ENCODE measurements around the gene MRPS2.
A peak's percentile ranks its signal among the peaks of the same experiment; 100 is the strongest.
"Not testable (repeated sequence)": the region's sequence is repeated elsewhere in the genome, so short reads cannot be mapped to it uniquely, and the experiment has no call there.

MRPS2 gene

DNA sequence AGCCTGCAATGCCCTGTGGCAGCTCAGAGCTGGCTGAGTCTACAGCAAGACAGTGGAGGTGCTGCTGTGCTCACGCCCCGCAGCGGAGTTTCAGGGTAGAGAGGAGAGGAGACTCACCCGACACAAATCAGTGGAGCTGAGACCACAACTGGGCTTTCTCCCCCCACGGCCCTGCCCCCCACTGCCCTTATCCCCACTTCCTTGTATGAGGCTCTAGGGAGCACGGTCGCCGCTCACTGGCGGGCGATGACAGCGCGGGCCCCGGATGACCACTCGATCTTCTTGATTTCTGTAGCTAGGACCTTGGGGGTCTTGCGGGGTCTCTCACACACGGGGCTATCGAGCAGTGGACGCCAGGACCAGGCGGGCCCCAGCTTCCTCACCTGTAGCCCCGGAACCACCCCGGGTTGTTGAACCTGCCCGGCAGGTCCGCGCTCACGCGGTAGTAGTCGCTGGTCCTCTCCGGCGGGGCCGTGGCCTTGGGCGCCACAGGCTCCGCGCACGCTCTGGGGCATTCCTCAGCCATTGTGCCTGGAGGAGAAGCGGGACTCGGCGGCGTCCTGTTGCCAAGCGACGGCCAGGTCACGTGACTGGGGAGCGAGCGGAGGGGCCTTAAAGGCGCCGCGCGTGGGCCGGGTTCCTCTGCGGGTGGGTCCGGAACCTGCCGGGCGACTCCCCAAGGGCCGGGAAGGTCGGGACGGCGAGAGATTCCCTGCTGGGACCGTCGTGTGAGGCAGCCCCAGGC lies 984 bp upstream of the MRPS2 start:
- DNase-seq (ENCODE audit: low spot score), result peak; percentile 88

DNA sequence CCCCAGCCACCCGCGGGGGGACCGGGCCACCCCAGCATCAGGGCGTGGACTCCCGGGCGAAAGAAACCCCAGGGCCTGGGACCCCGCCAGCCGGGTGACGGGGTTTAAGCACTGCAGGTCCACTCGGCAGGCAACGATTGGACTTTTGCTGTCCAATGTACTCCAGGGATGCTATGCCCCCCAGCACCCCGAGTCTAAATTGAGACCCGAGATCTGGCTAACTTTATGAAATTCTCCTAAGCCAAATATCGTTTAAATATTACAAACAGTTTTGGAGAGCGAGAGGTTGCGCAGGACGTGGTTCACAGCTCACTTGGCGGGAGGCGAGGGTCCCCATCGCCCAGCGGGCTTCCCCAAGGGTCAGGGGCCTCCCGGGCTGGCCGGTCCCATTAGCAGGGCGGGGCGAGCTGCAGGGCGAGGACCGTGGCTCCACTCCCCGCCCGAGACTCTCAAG lies 384 bp upstream of the MRPS2 start:
- DNase-seq (ENCODE audit: low spot score), result no peak

DNA sequence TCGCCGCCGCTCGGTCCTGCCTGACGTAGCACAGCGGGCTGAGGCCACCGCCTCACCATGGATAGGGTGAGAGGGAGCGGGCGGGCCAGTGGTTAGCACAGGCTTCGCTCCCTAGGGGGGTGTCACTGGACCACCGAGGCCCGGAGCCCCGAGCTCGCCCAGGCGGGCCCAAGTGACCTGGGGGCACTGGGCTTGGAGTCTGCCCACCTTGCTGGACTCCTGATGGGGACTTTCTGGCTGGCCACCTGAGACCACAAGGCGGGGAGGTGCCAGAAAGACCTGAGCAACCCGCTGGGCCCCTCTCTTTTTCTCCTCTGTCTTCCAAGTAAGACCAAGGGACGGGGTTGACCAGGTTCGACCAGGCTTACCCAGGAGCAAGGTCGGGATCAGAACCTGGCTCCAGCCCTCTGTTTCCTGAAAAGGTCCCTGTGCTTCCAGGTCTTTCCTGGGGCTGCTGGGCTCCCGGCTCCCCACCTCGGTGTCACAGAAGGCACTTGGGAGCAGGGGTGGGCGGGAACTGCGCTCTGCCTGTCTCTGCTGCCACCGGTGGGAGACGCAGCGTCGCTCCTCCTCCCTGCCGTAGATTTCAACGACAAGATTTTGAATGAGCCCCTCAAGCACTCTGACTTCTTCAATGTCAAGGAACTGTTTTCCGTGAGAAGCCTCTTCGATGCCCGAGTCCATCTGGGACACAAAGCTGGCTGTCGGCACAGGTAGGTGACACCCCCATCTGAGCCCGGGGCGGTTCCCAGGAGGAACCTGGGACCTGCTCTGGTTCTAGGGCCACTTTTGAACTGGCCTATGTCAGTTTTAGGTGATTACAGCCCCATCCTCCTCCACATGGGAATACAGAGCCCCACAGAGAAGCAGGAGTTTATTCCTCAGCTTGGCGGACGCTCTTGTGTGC lies 1.0 kb downstream of the MRPS2 start:
- no peak for DNase-seq (ENCODE audit: low spot score)

DNA sequence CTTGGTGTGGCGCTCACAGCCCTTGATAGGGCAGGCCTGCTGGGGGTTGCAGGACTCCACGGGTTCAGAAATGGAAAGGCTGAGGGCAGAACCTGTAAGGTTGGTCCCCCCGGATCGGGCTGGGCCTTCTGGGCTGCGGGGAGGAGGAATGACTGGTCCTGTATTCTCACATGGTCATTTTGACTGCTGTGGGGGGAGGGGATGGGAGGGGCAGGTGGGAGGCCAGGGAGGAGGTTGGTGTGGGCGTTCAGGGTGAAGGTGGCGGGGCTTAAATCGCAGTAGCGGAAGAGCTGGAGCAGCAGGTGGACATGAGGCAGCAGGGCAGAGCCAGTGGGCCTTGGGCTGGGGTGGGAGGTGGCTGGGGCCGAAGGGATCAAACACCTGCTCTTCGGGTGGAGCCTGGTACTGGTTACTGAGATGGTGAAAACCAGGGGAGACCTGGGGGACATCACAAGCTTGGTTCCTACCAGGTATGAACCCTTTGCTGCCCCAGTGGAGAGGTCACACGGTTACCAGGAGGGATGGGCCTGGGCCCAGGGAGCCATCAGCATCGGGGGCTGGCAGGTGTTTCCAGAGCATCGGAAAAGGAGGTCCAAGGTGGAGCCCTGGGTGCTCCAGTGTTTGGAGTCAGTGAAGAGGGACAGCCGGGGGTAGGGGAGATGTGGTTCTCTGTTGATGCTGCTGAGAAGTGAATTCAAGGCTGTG lies 1.8 kb downstream of the MRPS2 start:
- DNase-seq (ENCODE audit: low spot score), result no peak

DNA sequence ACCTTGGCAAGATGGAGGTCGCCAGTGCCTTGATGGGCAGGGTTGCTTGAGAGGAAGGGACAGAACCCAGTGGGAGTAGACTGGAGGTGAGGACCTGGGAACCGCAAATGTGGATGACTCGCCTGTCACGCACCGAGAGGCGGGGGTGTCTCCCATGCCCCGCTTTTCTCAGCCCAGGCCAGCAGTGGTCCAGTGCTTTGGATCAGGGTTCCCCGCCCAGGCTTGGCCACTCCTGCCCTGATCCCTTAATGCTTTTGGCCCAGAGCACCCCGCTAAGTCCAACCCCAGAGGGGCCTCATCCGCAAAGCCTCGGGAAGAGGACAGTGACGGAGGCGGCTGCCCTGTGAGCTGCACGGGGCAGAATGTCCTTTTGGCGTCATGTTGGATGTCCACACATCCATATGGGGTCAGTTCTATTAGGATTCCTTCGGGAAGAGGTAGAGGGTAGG lies 2.4 kb downstream of the MRPS2 start:
- DNase-seq (ENCODE audit: low spot score), result no peak

DNA sequence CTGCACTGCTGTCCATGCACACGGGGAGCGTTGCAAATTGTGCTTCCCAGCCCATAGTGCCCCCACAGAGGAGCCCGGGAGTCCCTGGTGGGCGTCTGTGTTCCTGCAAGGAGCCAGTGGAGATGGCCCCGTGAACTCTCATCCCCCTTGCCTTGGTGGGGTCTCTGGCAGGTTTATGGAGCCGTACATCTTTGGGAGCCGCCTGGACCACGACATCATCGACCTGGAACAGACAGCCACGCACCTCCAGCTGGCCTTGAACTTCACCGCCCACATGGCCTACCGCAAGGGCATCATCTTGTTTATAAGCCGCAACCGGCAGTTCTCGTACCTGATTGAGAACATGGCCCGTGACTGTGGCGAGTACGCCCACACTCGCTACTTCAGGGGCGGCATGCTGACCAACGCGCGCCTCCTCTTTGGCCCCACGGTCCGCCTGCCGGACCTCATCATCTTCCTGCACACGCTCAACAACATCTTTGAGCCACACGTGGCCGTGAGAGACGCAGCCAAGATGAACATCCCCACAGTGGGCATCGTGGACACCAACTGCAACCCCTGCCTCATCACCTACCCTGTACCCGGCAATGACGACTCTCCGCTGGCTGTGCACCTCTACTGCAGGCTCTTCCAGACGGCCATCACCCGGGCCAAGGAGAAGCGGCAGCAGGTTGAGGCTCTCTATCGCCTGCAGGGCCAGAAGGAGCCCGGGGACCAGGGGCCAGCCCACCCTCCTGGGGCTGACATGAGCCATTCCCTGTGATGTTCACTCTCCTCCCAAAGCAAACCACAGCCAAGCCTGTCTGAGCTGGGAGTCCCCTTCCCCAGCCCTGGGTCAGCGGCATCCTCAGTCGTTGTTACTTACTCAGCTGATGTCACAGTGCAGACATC lies 3.1 kb downstream of the MRPS2 start:
- DNase-seq (ENCODE audit: low spot score), result no peak

DNA sequence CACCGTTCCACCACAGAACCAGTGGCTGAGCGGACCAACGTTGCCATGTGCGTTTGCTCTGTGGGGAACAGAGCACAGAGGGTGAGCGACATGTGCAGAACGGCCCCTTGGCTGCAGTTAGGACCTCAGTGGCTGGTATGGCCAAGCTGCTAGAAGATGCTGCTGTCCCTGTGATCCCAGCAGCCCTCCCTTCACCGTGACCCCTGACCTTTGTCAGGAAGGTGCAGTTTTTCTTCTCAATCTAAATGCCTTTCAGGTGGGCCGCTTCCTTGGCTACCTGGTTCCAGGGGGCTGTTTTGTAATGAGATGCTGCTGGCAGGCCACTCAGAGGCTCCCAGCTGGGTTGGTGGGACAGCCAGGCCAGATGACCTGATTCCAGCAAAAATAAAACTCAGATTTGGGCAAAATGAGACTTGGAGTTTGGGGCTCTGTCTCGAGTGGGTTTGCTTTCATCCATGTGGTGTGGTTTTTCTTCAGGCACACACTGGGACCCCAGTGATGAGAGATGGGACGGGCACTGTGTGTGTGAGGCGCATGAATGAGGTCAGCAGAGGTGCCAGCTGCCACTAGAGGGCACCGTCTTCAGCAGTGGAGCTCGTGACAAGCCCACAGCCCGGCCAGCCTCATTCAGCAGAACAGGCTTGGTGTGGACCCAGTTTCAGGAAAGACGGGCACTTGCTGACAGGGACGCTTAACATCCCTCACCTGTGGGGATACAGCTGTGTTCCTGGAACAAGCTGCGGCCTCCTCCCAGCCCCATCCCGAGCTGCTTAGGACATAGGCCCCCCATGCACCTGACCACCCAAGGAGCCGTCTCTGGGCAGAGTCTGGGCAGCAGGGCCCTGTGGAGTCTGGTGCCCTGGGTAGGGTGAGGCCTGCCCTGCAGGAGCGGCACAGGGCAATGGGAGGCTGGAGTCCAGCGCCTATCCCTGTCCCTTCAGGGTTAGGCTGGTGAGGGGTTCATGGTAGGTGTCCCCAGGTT lies 4.1 kb downstream of the MRPS2 start:
- DNase-seq (ENCODE audit: low spot score), result peak; percentile 54

DNA sequence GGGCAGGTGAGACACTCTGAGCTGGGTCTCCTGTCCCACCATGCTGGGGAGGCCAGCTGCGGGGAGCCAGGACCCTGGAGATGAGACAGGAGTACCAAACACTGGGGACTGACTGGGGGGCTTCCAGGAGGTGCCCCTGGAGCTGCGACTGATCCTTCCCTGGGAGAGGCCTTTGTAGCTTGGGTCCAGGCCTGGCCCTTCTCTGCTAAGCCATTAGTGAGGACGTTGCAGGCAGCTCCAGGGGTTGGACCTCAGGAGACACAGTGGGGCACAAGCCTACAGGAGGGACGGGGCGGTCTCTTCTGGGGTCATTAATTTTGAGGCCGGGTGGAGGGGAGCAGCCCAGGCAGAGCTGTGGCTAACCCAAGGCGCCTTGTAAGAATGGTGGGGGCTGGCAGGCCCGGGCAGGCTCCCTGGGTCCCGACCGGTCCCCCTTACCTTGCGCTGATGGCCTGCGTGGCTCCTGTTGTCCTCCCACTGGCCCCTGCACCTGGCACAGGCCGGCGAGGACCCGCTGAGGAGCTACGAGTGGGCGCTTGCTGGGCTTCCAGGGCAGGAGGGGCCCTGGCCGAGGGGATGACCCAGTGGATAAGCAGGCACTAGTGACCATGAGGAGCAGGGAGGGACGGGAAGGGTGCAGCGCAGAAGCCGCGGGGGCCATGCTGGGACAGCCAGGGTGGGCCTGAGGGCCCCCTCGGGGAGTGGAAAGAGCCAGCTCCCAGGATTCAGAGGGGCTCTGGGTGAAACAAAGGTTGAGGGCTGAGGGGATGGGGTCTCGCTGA lies 5.1 kb downstream of the MRPS2 start:
- DNase-seq (ENCODE audit: low spot score), result no peak

DNA sequence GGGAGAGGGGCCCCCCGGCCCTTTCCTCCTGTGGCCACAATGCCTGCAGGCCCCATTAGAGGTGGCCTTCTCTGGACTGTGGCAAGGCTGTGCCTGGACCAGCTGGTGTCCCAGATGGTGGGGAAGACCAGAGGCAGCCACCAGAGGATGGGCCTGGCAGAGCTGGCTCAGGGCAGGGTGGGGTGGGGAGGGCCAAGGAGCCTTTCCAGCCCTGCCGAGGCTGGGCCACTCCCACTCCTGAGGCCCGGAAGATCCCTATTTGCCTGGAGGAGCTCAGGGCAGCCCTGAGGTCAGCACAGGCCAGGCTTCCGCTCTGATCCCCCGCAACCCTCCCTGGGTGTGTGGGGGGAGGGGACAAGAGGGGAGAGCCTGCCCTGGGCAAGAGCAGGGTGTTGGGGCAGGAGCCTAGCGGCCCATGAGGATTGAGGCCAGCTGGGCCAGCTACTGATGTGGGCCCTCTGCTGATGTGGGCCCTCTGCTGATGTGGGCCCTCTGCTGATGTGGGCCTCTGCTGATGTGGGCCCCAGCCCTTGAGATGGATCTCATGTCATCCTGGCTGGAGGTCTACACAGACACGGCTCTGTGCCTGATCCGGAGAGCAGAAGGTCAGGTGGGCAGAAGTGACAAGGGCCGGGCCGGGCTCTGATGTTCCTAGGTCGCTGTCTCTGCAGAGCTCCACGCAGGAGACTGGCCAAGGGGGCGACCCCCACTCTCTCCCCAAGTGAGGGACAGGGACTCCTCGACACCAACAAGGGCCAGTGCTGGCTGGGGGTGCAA lies 6.0 kb downstream of the MRPS2 start:
- DNase-seq (ENCODE audit: low spot score), result peak; percentile 28

DNA sequence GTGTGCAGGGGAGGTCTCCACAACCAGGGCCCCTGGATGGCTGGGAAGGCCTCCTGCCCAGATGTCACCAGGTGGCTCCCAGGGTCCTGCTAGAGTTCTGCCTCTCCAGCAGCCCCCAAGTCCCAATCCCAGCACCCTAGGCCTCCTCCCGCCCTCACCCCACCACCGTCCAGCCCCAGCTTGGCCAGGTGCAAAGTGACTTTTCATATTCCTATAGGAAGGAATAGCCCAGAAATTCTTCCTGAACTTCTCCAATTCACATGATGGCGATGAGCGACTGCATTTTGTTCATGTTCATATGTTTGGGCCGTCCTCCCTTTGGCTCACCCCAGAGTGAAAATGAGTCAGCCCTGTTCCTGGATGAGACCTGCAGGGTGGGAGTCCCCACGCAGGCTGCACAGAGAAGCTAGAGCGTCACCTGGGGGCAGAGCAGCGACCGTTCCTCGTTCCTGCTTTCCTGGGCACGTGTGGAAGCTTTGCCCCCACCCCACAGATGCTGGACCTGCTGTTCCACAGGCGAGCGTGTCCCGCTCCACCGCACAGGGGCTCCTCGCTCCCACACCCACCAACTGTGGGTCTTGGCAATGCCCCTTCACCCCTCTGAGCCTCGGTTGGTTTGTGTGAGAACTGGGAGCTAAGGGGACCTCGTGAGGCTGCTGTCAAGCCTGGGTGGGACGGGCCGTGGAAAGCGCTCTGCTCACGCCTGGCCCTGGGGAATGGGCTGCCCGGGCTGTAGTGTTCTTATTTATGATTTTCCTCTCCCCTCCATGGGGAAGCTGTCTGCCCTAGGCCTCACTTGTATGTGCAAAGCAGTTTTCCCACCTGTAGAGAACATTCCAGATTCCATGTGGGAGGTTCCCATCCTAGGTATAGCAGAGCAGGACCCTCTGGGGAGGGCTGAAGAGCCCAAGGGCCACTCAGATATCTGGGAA lies 6.9 kb downstream of the MRPS2 start:
- no peak for DNase-seq (ENCODE audit: low spot score)

DNA sequence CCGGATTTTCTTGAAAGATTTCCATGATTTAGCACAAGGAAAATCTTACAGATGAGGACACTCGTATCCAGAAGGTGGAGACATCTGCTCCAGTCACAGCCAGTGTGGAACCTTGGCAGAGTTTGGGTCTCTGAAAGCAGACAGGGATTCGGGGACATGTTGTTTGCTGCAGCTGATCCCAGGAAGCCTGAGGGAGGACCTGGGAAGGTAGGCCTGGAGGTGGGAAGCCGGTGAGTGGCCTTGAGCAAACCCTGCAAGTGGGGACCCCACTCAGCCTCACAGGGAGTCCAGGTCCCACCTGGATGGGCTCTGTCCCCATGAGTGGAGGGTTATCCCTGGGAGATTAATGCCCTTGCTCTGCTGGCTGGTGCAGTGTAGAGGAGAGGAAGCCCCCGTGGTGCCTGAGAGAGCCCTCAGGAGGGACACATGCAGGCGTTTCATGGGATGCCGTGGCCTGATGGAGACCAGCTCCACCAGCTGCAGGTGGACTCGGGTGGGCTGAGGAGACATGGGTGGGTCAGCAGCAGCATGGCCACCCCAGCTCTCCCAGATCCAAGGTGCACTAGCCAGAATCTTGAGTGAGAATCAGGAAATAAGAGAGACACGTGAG lies 7.8 kb downstream of the MRPS2 start:
- no peak for DNase-seq (ENCODE audit: low spot score)

DNA sequence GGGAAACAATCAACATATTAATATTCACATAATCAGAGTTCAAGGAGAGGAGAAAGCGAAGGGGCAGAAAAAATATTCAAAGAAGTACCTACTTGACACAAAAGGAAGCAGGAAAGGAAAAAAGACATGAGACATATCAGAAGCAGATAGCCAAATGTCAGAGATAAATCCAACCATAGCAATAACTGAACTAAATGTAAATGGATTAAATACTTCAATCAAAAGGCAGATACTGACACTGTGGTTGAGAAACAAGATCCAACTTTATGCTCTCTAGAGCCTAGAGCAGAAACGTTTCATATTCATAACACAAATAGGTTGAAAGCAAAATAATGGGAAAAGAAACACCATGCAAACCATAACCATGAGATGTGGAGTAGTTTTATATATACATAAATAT lies 9.0 kb downstream of the MRPS2 start:
- DNase-seq (ENCODE audit: low spot score), result no peak

DNA sequence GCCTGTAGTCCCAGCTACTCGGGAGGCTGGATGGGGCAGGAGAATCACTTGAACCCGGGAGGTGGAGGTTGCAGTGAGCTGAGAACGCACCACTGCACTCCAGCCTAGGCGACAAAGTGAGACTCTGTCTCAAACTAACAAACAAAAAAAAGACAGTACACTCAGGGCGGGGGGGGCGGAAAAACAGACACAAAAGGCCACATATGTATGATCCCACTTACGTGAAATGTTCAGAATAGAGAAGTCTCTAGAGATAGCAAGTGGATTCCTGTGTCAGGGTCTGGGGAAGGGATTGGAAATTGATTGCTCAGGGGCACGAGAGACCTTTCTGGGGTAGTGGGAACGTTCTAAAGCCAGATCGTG lies 11.7 kb downstream of the MRPS2 start:
- DNase-seq (ENCODE audit: low spot score), result no peak

DNA sequence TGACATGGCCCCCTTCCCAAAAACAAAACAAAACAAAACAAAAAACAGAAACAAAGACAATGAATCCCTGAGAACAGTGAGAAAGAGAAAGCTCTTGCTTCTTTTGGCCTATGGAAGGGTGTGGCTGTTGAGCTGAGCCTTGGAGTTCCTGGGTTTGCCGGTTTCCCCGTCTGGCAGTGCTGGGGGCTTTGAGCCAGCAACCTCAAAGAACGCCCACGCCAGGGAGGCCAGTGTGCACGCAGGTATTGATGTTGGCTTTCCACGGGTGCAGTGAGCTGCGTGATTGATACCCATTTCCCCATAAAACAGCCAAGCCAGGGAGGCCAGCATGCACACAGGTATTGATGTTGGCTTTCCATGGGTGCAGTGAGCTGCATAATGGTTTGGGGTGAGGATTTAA lies 12.4 kb downstream of the MRPS2 start:
- no peak for DNase-seq (ENCODE audit: low spot score)

DNA sequence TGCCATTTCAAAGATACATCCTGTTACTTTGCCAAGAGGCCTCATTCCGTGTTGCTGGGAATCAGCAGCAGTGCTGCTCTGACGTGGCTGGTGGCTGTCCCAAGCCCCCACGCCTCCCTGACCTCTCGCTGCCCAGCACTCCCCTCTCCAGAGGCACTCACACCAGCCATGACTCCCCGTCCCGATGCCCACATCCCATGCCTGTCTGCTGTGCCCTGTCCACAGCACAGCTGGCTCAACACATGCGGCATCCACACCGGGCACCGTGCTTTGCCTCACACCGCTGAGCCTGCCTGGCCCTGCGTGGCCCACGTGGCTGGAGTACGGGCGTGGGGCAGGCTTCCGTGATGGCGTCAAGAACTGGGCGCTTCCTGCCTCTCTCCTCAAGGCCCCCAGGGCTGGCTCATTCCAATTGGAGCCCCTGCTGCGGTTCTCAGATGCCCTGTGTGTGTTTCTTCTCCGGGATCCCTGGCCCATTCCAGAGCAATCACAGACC lies 12.9 kb downstream of the MRPS2 start:
- DNase-seq (ENCODE audit: low spot score), result no peak

DNA sequence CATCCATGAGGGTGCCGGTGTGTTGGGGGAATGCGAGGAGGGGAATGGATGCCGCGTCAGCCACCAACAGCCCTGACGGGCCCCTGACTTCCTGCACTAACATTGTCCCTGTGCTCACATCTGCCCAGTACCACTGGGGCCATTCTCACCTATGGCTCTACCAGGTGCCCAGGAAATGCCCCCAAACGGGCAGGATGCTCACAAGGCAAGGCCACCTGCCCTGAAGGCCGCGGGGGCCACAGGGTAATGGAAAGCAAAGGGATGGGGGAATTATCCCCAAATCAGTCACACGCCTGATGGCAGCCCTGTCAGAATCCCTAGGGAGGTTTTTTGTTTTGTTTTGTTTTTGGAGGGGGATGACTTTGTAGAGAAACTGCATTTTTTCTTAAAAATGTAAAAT lies 13.4 kb downstream of the MRPS2 start:
- not testable (repeated sequence) for DNase-seq (ENCODE audit: low spot score)
